Gastroesophageal sphincter (tissue), 3 donors: ENCODE results near the gene CAPRIN2.

Experiments
- POLR2AphosphoS5 ChIP-seq: sonication (generic); formaldehyde crosslinking; IDR thresholded peaks from one replicate; pipeline ENCODE4 v1.6.1; 2017; ENCODE audit warnings: antibody characterized with exemption
- TF ChIP-seq, protein P1 (sequence below), 4 experiments: fragments of 200-600 bp in 2 of 4; fragments of 450-650 bp in 2 of 4; sonication (generic) in 1 of 4; IDR thresholded peaks; one replicate each; pipeline ENCODE4 v1.5.1; 2017 to 2019; ENCODE audit warnings: antibody characterized with exemption in 4 of 4, mild to moderate bottlenecking in 2 of 4, moderate library complexity in 2 of 4

GRCh38 chr12:30794020-30794419 is 39.3 kb upstream of the CAPRIN2 start:
- TF ChIP-seq, protein P1, sequence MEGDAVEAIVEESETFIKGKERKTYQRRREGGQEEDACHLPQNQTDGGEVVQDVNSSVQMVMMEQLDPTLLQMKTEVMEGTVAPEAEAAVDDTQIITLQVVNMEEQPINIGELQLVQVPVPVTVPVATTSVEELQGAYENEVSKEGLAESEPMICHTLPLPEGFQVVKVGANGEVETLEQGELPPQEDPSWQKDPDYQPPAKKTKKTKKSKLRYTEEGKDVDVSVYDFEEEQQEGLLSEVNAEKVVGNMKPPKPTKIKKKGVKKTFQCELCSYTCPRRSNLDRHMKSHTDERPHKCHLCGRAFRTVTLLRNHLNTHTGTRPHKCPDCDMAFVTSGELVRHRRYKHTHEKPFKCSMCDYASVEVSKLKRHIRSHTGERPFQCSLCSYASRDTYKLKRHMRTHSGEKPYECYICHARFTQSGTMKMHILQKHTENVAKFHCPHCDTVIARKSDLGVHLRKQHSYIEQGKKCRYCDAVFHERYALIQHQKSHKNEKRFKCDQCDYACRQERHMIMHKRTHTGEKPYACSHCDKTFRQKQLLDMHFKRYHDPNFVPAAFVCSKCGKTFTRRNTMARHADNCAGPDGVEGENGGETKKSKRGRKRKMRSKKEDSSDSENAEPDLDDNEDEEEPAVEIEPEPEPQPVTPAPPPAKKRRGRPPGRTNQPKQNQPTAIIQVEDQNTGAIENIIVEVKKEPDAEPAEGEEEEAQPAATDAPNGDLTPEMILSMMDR (IDR thresholded peaks at IDR 0.05): no peak
- no peak for TF ChIP-seq POLR2AphosphoS5
